ENCODE results near the gene KLHDC9.

KLHDC9 gene

GRCh38 chr1:161139766-161140165, 41.6 kb downstream of the KLHDC9 start:
- no peak overlapping the region for H3K4me3 Mint-ChIP-seq
- H3K4me1 Mint-ChIP-seq: peaks cover 4% of the 10 kb centered on the region
- DNase-seq (ENCODE audit: low spot score in 2 of 2): peak in 1 of 2 donors; percentile 46
- peaks cover 2% of the 10 kb centered on the region for H3K36me3 Mint-ChIP-seq
- no peak overlapping the region for H3K27ac Mint-ChIP-seq
- H3K27me3 Mint-ChIP-seq: no peaks in the 10 kb centered on the region
- peak; percentile 52 for ATAC-seq (ENCODE audit: low read depth)
- no peaks in the 10 kb centered on the region for H3K9me3 Mint-ChIP-seq

- H3K4me3 Mint-ChIP-seq: no peak overlapping the region
- H3K36me3 Mint-ChIP-seq: peaks cover 1% of the 10 kb centered on the region
- H3K9me3 Mint-ChIP-seq: no peaks in the 10 kb centered on the region
Observed at GRCh38 chr1:161140755-161141400, 42.7 kb downstream of the KLHDC9 start.

GRCh38 chr1:161145832-161146231, 47.7 kb downstream of the KLHDC9 start:
- no peaks in the 10 kb centered on the region for H3K4me1 Mint-ChIP-seq
- no peaks in the 10 kb centered on the region for H3K27me3 Mint-ChIP-seq
- H3K4me3 Mint-ChIP-seq: no peak overlapping the region
- ATAC-seq (ENCODE audit: low read depth) (no peak), DNase-seq (ENCODE audit: low spot score in 2 of 2) (no peak)
- no peak overlapping the region for H3K27ac Mint-ChIP-seq
- no peaks in the 10 kb centered on the region for H3K9me3 Mint-ChIP-seq
- no peaks in the 10 kb centered on the region for H3K36me3 Mint-ChIP-seq

More at GRCh38 chr1:161140755-161141400, 42.7 kb downstream of the KLHDC9 start:
- peaks cover 4% of the 10 kb centered on the region for H3K4me1 Mint-ChIP-seq
- DNase-seq (ENCODE audit: low spot score in 2 of 2) (no peak), ATAC-seq (ENCODE audit: low read depth) (no peak)
- no peak overlapping the region for H3K27ac Mint-ChIP-seq
- no peaks in the 10 kb centered on the region for H3K27me3 Mint-ChIP-seq

All from memory B cell (primary cell).